SU-DHL-6 (cell line): ENCODE measurements around the gene ATG2B.

Source experiments
- H2AFZ ChIP-seq: fragments of 200-600 bp; sonication (generic); 2 replicates; pipeline ENCODE4 v1.6.1; 2014; ENCODE audit warnings: low read depth, mild to moderate bottlenecking, moderate library complexity, mixed read lengths, antibody characterized with exemption, low read length; ENCODE audit not compliant: severe bottlenecking
- H3F3A ChIP-seq: fragments of 200-600 bp; shearing (Covaris generic); 2 replicates; pipeline ENCODE4 v1.6.0; 2016; ENCODE audit warnings: antibody characterized with exemption, mild to moderate bottlenecking; ENCODE audit not compliant: insufficient read depth
- H3K27ac ChIP-seq: fragments of 200-600 bp; sonication (generic); 2 replicates; pipeline ENCODE4 v1.5.1; 2016; ENCODE audit warnings: low read depth, mild to moderate bottlenecking, low read length, moderate library complexity, mixed read lengths
- H3K27me3 ChIP-seq: fragments of 200-600 bp; sonication (generic), shearing (Covaris generic); 2 replicates; pipeline ENCODE4 v1.6.0; 2014; ENCODE audit warnings: mild to moderate bottlenecking, low read length
- H3K36me3 ChIP-seq: fragments of 200-600 bp; sonication (generic); 2 replicates; pipeline ENCODE4 v1.6.1; 2014; ENCODE audit warnings: mild to moderate bottlenecking, low read length, mixed read lengths
- H3K4me2 ChIP-seq: fragments of 300-600, 200-600 bp; shearing (Covaris generic), sonication (generic); 2 replicates; pipeline ENCODE4 v1.6.0; 2014; ENCODE audit warnings: low read length, low read depth, mild to moderate bottlenecking; ENCODE audit not compliant: poor library complexity, severe bottlenecking
- H3K4me3 ChIP-seq: fragments of 200-600 bp; sonication (generic); 2 replicates; pipeline ENCODE4 v1.5.1; 2014; ENCODE audit warnings: antibody characterized with exemption, low read length, mild to moderate bottlenecking, mixed read lengths; ENCODE audit not compliant: insufficient read depth, poor library complexity, severe bottlenecking
- H3K79me2 ChIP-seq: fragments of 200-600 bp; sonication (generic); 2 replicates; pipeline ENCODE4 v1.6.1; 2014; ENCODE audit warnings: mild to moderate bottlenecking, low read length, moderate library complexity; ENCODE audit not compliant: insufficient read depth
- H3K9ac ChIP-seq: fragments of 200-600 bp; sonication (generic); 2 replicates; pipeline ENCODE4 v1.7.0; 2014; ENCODE audit warnings: mild to moderate bottlenecking, low read length
- H3K9me2 ChIP-seq: fragments of 200-600 bp; sonication (generic); replicated peaks from 2 replicates; pipeline ENCODE4 v1.6.1; 2014; ENCODE audit warnings: low read length; ENCODE audit not compliant: insufficient read depth
- H3K9me3 ChIP-seq: fragments of 200-600 bp; sonication (generic); 2 replicates; pipeline ENCODE4 v1.6.1; 2014; ENCODE audit warnings: low read length, mixed read lengths; ENCODE audit not compliant: insufficient read depth
- H4K20me1 ChIP-seq: fragments of 200-600 bp; sonication (generic); 2 replicates; pipeline ENCODE4 v1.6.1; 2014; ENCODE audit warnings: low read depth, mild to moderate bottlenecking, antibody characterized with exemption, low read length, moderate library complexity, mixed read lengths
- CTCF ChIP-seq: fragments of 200-600 bp; sonication (generic); IDR thresholded peaks from one replicate; pipeline ENCODE4 v1.5.1; 2017; ENCODE audit warnings: antibody characterized with exemption, mild to moderate bottlenecking, low read length, moderate library complexity; ENCODE audit not compliant: insufficient read depth, poor library complexity, severe bottlenecking
- EZH2phosphoT487 ChIP-seq: fragments of 200-600 bp; sonication (generic), shearing (Covaris generic); conservative IDR thresholded peaks from 2 replicates; pipeline ENCODE4 v1.6.1; 2018; ENCODE audit warnings: mild to moderate bottlenecking, antibody characterized with exemption, low read length, moderate library complexity, mixed read lengths

The ATG2B gene

GRCh38 chr14:96271421-96271762 lies 91.7 kb downstream of the ATG2B start:
- H3K36me3 ChIP-seq, result no peaks in the 10 kb centered on the region
- H4K20me1 ChIP-seq, result no peaks in the 10 kb centered on the region
- H3K4me2 ChIP-seq, result no peak overlapping the region
- no peaks in the 10 kb centered on the region for H3K9me2 ChIP-seq
- no peak overlapping the region for H3K27ac ChIP-seq
- no peaks in the 10 kb centered on the region for H3K27me3 ChIP-seq
- no peaks in the 10 kb centered on the region for H3K79me2 ChIP-seq
- no peak overlapping the region for H2AFZ ChIP-seq
- H3K9me3 ChIP-seq, result no peaks in the 10 kb centered on the region
- TF ChIP-seq CTCF, result no peak
- TF ChIP-seq EZH2phosphoT487, result no peak
- no peak overlapping the region for H3K4me3 ChIP-seq
- no peak overlapping the region for H3K9ac ChIP-seq
- no peaks in the 10 kb centered on the region for H3F3A ChIP-seq

- no peaks in the 10 kb centered on the region for H3K36me3 ChIP-seq
- H3K4me2 ChIP-seq, result no peak overlapping the region
- H3F3A ChIP-seq, result no peaks in the 10 kb centered on the region
- TF ChIP-seq EZH2phosphoT487 (no peak), CTCF (no peak)
- no peak overlapping the region for H2AFZ ChIP-seq
- H3K9me2 ChIP-seq, result no peaks in the 10 kb centered on the region
- no peaks in the 10 kb centered on the region for H3K27me3 ChIP-seq
- no peak overlapping the region for H3K27ac ChIP-seq
- H3K79me2 ChIP-seq, result no peaks in the 10 kb centered on the region
- H3K9ac ChIP-seq, result no peak overlapping the region
- H3K9me3 ChIP-seq, result no peaks in the 10 kb centered on the region
- H3K4me3 ChIP-seq, result no peak overlapping the region
- H4K20me1 ChIP-seq, result no peaks in the 10 kb centered on the region
These were observed 92.3 kb downstream of the ATG2B start for GRCh38 chr14:96270565-96271420.

GRCh38 chr14:96269359-96269710 lies 93.8 kb downstream of the ATG2B start:
- TF ChIP-seq CTCF (no peak), EZH2phosphoT487 (no peak)
- Histone ChIP-seq H3K9me3 (no peaks in the 10 kb centered on the region), H3K27me3 (no peaks in the 10 kb centered on the region), H3K79me2 (no peaks in the 10 kb centered on the region), H4K20me1 (no peaks in the 10 kb centered on the region), H3K9me2 (no peaks in the 10 kb centered on the region), H3K36me3 (no peaks in the 10 kb centered on the region), H3K4me2 (no peak overlapping the region), H3K4me3 (no peak overlapping the region), H3F3A (no peaks in the 10 kb centered on the region), H3K27ac (no peak overlapping the region), H2AFZ (no peak overlapping the region), H3K9ac (no peak overlapping the region)
